Cardiac fibroblast (primary cell): ENCODE data around the gene NFIX.

Experiments
- DNase-seq, 2 donors: peaks; one replicate each; pipeline versions ENCODE4 v3.0.0 to v3.0.0-alpha.2; 2010; ENCODE audit warnings: low read depth in 2 of 2
- H3K4me3 ChIP-seq, 2 donors: replicated peaks in 1 of 2; 1 replicate in 1 of 2; 2 replicates in 1 of 2; pipeline ENCODE4 v1.5.1; 2011; ENCODE audit warnings: low read depth in 2 of 2, low read length in 2 of 2, mild to moderate bottlenecking in 2 of 2, moderate library complexity in 1 of 2
- CTCF ChIP-seq: IDR thresholded peaks from one replicate; pipeline ENCODE4 v1.5.1; 2011; ENCODE audit warnings: low read depth, mild to moderate bottlenecking, low read length, inconsistent platforms

Gene NFIX

DNA sequence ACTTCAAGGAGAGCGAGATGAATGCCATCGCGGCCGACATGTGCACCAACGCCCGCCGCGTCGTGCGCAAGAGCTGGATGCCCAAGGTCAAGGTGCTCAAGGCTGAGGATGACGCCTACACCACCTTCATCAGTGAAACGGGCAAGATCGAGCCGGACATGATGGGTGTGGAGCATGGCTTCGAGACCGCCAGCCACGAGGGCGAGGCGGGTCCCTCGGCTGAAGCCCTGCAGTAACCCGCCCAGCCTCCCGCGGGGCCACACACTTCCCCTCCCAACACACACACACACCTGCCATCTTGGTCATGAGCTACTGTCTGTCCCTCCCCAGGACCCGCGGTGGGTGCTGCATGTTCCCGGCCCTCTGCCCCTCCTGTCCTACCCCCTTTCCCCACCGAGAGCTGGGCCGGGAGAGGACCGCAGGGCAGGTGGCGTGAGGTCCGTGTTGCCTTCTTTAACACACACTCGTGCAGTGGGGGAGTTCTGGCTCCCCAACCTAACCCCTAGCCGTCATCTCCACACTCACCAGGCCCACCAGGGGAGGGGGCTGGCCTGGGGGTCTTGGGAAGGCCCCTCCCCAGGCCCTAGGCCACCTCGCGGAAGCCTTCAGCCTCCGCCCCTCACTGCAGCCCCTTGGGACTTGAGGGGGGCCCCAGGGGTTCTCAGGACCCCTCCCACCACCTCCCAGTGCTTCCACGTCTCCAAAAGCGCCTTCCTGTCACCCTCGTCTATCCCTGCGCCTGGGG is 143.1 kb downstream of the NFIX start:
- H3K4me3 ChIP-seq: no peak overlapping the region
- TF ChIP-seq CTCF: no peak
- no peak for DNase-seq

GRCh38 chr19:13138916-13139198 is 143.6 kb downstream of the NFIX start:
- TF ChIP-seq CTCF: no peak
- no peak for DNase-seq
- no peak overlapping the region for H3K4me3 ChIP-seq

DNA sequence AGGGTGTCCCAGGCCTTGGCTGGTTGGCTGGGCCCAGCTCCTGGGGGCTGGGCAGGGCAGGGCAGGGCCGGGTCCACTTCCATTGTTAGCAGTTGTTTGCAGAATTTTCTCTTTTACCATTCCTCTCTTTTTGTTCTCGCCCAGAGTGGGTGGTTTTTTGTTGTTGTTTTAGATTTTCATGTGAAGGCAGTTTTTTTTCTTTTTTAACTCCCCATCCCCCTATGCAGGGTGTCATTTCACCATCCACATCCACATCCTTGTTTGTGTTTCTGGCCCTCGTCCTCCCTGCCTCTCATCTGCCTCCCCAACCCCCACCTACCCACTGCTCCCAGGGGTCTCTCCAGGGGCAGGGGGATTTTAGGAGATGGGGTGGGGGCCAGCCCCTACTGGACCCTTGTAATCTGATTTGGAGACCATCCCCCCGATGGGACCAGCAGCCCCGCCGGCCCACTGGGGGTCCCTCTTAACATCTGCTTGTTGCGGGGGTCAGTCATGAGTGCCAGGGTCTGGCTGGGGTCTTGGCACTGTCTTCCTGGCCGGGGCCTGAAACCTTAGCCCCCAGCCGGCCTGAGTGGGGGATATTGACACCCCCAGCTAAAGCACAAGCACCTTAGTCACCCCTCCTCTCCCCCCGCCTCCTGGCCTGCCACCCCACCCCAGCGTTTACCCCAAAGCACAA is 144.5 kb downstream of the NFIX start:
- no peak overlapping the region for H3K4me3 ChIP-seq
- TF ChIP-seq CTCF: no peak
- DNase-seq: no peak

GRCh38 chr19:13146763-13147563 is 151.7 kb downstream of the NFIX start:
- no peak overlapping the region for H3K4me3 ChIP-seq
- TF ChIP-seq CTCF: no peak
- peak; percentile 57 to 79 for DNase-seq
